Astrocyte of the cerebellum (primary cell): Measurements from ENCODE around the gene SPAG7.
"Not testable (repeated sequence)": the region's sequence is repeated elsewhere in the genome, so short reads cannot be mapped to it uniquely, and the experiment has no call there.

ENCODE experiments used
- DNase-seq: peaks from one replicate; pipeline ENCODE4 v3.0.0-alpha.2; 2011; ENCODE audit warnings: low read depth
- H3K4me3 ChIP-seq: 2 replicates; pipeline ENCODE4 v1.5.1; 2011; ENCODE audit warnings: mild to moderate bottlenecking, low read depth, low read length, moderate library complexity
- CTCF ChIP-seq: IDR thresholded peaks from 2 replicates; pipeline ENCODE4 v1.5.1; 2012; ENCODE audit warnings: low read length, low read depth, moderate library complexity, mild to moderate bottlenecking; ENCODE audit errors: missing control alignments
- in situ Hi-C: cut with HindIII; loops from 2 replicates; pipeline ENCODE4 v1.10.0; 2017; ENCODE audit warnings: low sequenced_read_pairs

The SPAG7 gene

GRCh38 chr17:4919511-4920047, 48.0 kb downstream of the SPAG7 start:
- H3K4me3 ChIP-seq = no peak overlapping the region
- DNase-seq = no peak
- in situ Hi-C loops = no loop called here
- no peak for TF ChIP-seq CTCF

GRCh38 chr17:4914551-4914950, 53.1 kb downstream of the SPAG7 start:
- DNase-seq, H3K4me3 ChIP-seq, in situ Hi-C loops: not testable (repeated sequence)

- no peak for TF ChIP-seq CTCF
- H3K4me3 ChIP-seq = no peak overlapping the region
- in situ Hi-C loops = no loop called here
- DNase-seq = no peak
Measured at GRCh38 chr17:4913994-4914393, 53.6 kb downstream of the SPAG7 start.
